Stomach (tissue), 9 donors: Measurements from ENCODE around the gene LAMTOR4. TPM values are rescaled to one million over a fixed set of nuclear protein-coding genes. Genes with fewer than 3 reads are reported as not detected.

Experiments
- DNase-seq, 2 donors: peaks; one replicate each; pipeline versions ENCODE4 v3.0.0 to v3.0.0-alpha.2; 2013 to 2019
- H3K27ac ChIP-seq, 5 donors: fragments of 200-600 bp in 4 of 5; sonication (generic) in 4 of 5; one replicate each; pipeline ENCODE4 v1.5.1; 2013 to 2019; ENCODE audit warnings: mild to moderate bottlenecking in 1 of 5, moderate library complexity in 1 of 5
- H3K27me3 ChIP-seq, 3 donors: fragments of 200-600 bp; sonication (generic); one replicate each; pipeline ENCODE4 v1.5.1; 2017 to 2019; ENCODE audit warnings: mixed run types in 1 of 3
- H3K36me3 ChIP-seq, 4 donors: fragments of 200-600 bp; sonication (generic); 1 replicate in 3 of 4; 2 replicates in 1 of 4; pipeline ENCODE4 v1.5.1; 2016 to 2019
- H3K4me1 ChIP-seq, 4 donors: fragments of 200-600 bp; sonication (generic); one replicate each; pipeline ENCODE4 v1.5.1; 2016 to 2019
- H3K4me3 ChIP-seq, 4 donors: fragments of 200-600 bp; sonication (generic) in 3 of 4; one replicate each; pipeline ENCODE4 v1.5.1; 2016 to 2019; ENCODE audit warnings: mild to moderate bottlenecking in 1 of 4
- H3K9me3 ChIP-seq, 4 donors: fragments of 200-600 bp; sonication (generic); one replicate each; pipeline ENCODE4 v1.5.1; 2016 to 2019
- CTCF ChIP-seq, 7 experiments: fragments of 450-650 bp in 4 of 7; fragments of 200-600 bp in 3 of 7; sonication (generic) in 3 of 7; IDR thresholded peaks; one replicate each; pipeline ENCODE4 v1.5.1; 2016 to 2019; ENCODE audit warnings: antibody characterized with exemption in 7 of 7, control low read depth in 2 of 7, mild to moderate bottlenecking in 1 of 7
- EP300 ChIP-seq: sonication (generic); formaldehyde crosslinking; IDR thresholded peaks from one replicate; pipeline ENCODE4 v1.6.1; 2017; ENCODE audit warnings: antibody characterized with exemption
- POLR2A ChIP-seq, 4 donors: fragments of 450-650 bp; IDR thresholded peaks; one replicate each; pipeline ENCODE4 v1.6.1; 2016; ENCODE audit warnings: antibody characterized with exemption in 4 of 4, control low read depth in 2 of 4, mild to moderate bottlenecking in 1 of 4, moderate library complexity in 1 of 4
- POLR2AphosphoS5 ChIP-seq, 3 donors: sonication (generic); formaldehyde crosslinking; IDR thresholded peaks; one replicate each; pipeline ENCODE4 v1.6.1; 2016; ENCODE audit warnings: antibody characterized with exemption in 3 of 3
- WGBS, 5 donors: extraction: QIAGEN DNeasy Blood & Tissue Kit in 3 of 5; methylation state at CpG; one replicate each; pipeline versions ENCODE4 v1.1.5 to v1.1.7; 2013 to 2018; 5-methylcytosine and 5-hydroxymethylcytosine counted together
- intact Hi-C: fragments of 100-400 bp; cut with DNase I; formaldehyde crosslinking; loops from one replicate; pipeline ENCODE4 v1.15.1; 2023; ENCODE audit warnings: low total_unique reads
- polyA plus RNA-seq, 3 donors: library from polyadenylated mRNA; stranded (reverse); fragments of 200-250 nt; gene quantifications; one replicate each; pipeline ENCODE4 v1.2.3, GENCODE V29; 2013
- total RNA-seq, 5 donors: library from RNA; depleted of rRNA; stranded (reverse); fragments of >200 nt; gene quantifications; one replicate each; pipeline versions ENCODE4 v1.1.0 to v1.2.3, GENCODE V29; 2014 to 2016
- donor health status: healthy with polysubstance abuse.
- donor health status: Bipolar disorder and iron deficiency.
- donor health status: healthy.

LAMTOR4 gene
- total and polyA plus RNA-seq, 8 donors, result 26.3 to 889 (median 274) TPM

- H3K9me3 ChIP-seq, result no peaks in the 10 kb centered on the region
- TF ChIP-seq POLR2A (IDR thresholded peaks at IDR 0.05), result no peak
- TF ChIP-seq POLR2AphosphoS5 (IDR thresholded peaks at IDR 0.05), result no peak
- no peak for TF ChIP-seq CTCF (IDR thresholded peaks at IDR 0.05)
- TF ChIP-seq EP300, result no peak
Observed at GRCh38 chr7:100132126-100132525, 16.6 kb upstream of the LAMTOR4 start.

DNA sequence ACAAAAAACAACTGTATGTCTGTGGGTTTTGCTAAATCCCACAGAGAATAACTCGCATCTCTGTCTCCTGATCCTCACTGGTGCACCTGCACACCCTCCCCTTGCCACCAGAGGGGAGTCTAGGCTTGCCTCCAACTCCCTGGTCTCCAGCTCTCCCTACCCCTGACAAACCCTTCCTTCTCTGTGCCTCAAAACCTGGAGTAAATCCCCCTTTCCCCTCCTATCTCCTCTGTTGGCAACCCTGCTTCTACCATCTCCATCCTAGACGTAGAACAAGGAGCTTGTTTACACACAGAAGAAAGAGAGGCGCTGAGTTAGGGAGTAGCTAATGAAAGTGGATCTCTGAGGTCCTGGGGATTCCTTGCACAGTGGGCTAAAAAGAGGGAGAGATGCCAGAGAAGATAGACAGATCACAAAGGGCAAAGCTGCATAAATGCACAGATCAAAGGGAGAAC, 16.0 kb upstream of the LAMTOR4 start:
- H3K27me3 ChIP-seq, result no peaks in the 10 kb centered on the region
- intact Hi-C loops, result loop anchor here (10.0 kb wide), 1 partner anchor 82 kb away; the partner anchor contains the start of gene PVRIG
- H3K27ac ChIP-seq, result no peak overlapping the region
- no peak overlapping the region for H3K4me3 ChIP-seq
- H3K9me3 ChIP-seq, result no peaks in the 10 kb centered on the region
- no peak for TF ChIP-seq POLR2A (IDR thresholded peaks at IDR 0.05)
- TF ChIP-seq POLR2AphosphoS5 (IDR thresholded peaks at IDR 0.05), result no peak
- TF ChIP-seq EP300, result no peak
- peak in 5 of 7 experiments; percentile 72 to 97 (median 82) for TF ChIP-seq CTCF (IDR thresholded peaks at IDR 0.05)
- whole genome bisulfite sequencing, 5 donors, result 13 to 23% (median 20%) methylated on average over 3 of the region's 3 CpGs
- peaks cover 20 to 41% (median 27%) of the 10 kb centered on the region in 4 donors for H3K4me1 ChIP-seq
- H3K36me3 ChIP-seq, result no peaks in the 10 kb centered on the region
- DNase-seq, result peak; percentile 72 to 85

More at GRCh38 chr7:100132126-100132525, 16.6 kb upstream of the LAMTOR4 start:
- H3K27me3 ChIP-seq, result no peaks in the 10 kb centered on the region
- intact Hi-C loops, result loop anchor here (10.0 kb wide), 1 partner anchor 83 kb away; the partner anchor contains the start of gene PVRIG
- no peak overlapping the region for H3K27ac ChIP-seq
- WGBS, 5 donors, result 54 to 68% (median 59%) methylated on average over 5 to 7 of the region's 7 CpGs
- no peak overlapping the region for H3K4me3 ChIP-seq
- H3K36me3 ChIP-seq, result no peaks in the 10 kb centered on the region
- no peak for DNase-seq
- peaks cover 22 to 43% (median 31%) of the 10 kb centered on the region in 4 donors for H3K4me1 ChIP-seq

DNA sequence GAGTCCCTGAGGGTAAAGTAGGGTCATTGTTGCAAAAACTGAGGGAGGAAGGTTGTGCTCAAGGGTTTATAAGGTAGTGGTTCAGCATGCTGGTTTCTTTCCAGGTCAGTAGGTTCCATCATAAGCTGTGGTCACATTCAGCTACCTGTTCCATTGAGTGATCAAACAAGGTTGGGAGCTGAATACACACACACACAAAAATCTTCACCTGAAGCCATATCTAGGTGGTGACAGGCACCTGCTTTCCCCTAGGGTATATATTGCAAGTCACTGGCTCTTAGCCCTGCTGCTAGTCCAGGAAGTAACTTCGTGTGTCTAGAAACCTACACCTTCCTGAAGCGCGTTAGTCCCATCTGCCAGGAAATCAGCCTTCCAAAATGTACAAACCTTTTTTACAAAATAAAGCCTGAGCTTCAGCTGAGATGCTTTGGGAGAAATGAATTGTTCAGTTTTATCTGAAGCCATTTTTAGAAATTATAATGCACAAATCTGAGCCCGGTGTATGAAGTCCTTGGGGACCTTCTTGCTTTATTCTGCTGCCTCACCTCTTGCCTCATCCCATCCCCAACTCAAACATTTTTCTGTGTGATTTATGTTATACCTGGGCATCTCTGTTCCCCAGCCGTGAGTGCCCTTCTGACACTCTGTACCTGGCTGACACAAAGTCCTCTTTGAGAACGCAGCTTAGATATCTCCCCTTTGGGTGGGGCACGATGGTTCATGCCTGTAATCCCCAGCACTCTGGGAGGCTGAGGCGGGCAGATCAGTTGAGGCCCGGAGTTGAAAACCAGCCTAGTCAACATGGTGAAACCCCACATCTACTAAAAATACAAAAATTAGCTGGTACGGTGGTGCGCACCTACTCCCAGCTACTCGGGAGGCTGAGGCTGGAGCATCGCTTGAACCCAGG, 10.6 kb upstream of the LAMTOR4 start:
- no peaks in the 10 kb centered on the region for H3K36me3 ChIP-seq
- peak; percentile 52 to 63 for DNase-seq
- H3K27ac ChIP-seq, result peak overlapping the region; percentile 61 to 83 (median 67)
- H3K27me3 ChIP-seq, result no peaks in the 10 kb centered on the region
- H3K4me3 ChIP-seq, result no peak overlapping the region
- TF ChIP-seq CTCF (IDR thresholded peaks at IDR 0.05), result no peak
- TF ChIP-seq POLR2AphosphoS5 (IDR thresholded peaks at IDR 0.05), result peak; percentile 6 to 75 (median 61)
- WGBS, 5 donors, result 47 to 65% (median 61%) methylated on average over 13 of the region's 13 CpGs
- H3K9me3 ChIP-seq, result no peaks in the 10 kb centered on the region
- H3K4me1 ChIP-seq, result peaks cover 5 to 19% (median 11%) of the 10 kb centered on the region in 4 donors
- intact Hi-C loops, result loop anchor here (10.0 kb wide), 1 partner anchor 77 kb away; the partner anchor contains the start of gene PVRIG

- 30 to 42% (median 39%) methylated on average over 3 of the region's 3 CpGs for WGBS, 5 donors
- H3K9me3 ChIP-seq, result no peaks in the 10 kb centered on the region
- no peaks in the 10 kb centered on the region for H3K36me3 ChIP-seq
- peak in 1 of 2 donors; percentile 39 for DNase-seq
- intact Hi-C loops, result no loop called here
- TF ChIP-seq EP300 (no peak), POLR2AphosphoS5 (IDR thresholded peaks at IDR 0.05) (peak in 1 of 3 donors; percentile 52)
- H3K27ac ChIP-seq, result peak overlapping the region; percentile 47 to 76 (median 64)
- no peaks in the 10 kb centered on the region for H3K27me3 ChIP-seq
- no peak overlapping the region for H3K4me3 ChIP-seq
- peaks cover 5 to 25% (median 11%) of the 10 kb centered on the region in 4 donors for H3K4me1 ChIP-seq
Observed at GRCh38 chr7:100141555-100141949, 7.2 kb upstream of the LAMTOR4 start.
